ENCODE results near the gene SPAG6. TPM values are rescaled to one million over a fixed set of nuclear protein-coding genes. Genes with fewer than 3 reads are reported as not detected.

SPAG6 gene
- total RNA-seq, 1 experiment from 2014 or later: not detected

DNA sequence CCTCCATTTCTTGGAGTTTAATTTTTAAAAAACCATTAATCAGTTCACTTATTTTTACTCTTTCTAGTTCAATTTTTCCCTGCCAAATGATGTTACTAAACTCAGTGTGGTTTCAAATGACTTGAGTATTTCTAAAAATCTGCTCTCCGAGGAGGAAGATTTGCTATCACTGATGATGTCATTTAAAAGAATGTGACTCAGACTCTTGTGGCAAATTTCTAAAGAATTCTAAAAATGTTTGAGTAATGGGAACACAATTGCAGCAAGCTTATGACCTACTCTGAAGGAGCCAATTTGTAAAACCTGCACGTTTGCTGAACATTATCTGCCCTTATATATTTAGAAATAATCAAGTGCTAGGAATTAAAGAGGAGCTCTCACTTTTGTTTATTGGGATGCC is 88.6 kb downstream of the SPAG6 start:
- peak; percentile 94 for DNase-seq (ENCODE audit: low spot score)

DNA sequence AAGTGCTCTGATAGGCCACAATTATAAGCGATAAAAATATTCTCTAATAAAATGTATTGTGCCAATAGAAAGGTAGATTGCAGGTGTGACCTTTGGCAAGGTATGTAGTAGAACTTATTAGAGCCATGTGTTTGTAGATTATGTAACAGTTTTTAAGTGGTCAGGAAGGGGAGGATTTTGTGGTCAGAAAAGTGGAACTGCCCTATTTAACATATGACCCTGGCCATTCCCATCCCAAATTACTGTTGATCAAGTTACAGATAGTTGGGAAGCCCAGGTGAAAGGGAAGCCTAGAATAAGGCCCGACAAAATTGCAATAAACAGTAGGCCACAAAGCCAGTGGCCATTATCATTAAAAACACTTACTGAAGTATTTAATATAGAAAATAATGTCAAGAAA is 89.2 kb downstream of the SPAG6 start:
- DNase-seq (ENCODE audit: low spot score): peak; percentile 62

DNA sequence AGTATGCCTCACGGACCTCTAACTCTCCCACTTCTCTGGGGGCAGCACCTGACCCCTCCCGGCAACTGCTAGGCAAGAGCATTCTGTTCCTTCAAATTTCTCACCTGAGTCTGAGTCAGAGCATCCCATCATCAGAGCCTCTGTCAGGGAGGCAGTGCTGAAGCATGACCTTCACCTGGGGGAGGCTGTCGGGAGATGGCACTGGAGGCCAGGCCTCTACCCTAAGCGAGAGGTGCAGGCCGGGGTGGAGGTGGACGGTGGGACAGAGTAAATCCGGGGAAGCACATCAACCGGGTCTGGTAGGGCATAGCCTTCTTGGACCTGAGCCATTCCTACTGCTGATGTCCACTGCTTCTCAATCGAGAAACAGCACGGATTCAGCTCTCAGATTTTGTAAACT is 90.4 kb downstream of the SPAG6 start:
- no peak for DNase-seq (ENCODE audit: low spot score)

DNA sequence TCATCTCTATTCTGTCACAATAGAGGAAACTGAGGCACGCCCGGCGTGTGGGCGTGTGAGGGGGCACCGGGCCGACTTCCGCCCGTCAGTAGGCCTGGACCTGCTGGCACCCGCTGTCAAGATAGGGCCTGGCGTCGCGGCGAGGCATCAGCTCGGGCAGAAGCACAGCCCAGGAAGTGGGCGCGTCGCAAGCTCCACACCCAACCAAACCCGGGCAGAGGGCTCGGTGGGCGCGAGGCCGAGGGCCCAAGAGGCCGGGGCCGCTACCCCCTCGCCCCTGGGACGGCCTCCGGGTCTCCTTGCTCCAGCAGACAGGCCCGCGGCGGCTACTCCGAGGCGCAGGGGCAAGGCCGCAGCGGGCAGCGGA is 91.2 kb downstream of the SPAG6 start:
- DNase-seq (ENCODE audit: low spot score): no peak

DNA sequence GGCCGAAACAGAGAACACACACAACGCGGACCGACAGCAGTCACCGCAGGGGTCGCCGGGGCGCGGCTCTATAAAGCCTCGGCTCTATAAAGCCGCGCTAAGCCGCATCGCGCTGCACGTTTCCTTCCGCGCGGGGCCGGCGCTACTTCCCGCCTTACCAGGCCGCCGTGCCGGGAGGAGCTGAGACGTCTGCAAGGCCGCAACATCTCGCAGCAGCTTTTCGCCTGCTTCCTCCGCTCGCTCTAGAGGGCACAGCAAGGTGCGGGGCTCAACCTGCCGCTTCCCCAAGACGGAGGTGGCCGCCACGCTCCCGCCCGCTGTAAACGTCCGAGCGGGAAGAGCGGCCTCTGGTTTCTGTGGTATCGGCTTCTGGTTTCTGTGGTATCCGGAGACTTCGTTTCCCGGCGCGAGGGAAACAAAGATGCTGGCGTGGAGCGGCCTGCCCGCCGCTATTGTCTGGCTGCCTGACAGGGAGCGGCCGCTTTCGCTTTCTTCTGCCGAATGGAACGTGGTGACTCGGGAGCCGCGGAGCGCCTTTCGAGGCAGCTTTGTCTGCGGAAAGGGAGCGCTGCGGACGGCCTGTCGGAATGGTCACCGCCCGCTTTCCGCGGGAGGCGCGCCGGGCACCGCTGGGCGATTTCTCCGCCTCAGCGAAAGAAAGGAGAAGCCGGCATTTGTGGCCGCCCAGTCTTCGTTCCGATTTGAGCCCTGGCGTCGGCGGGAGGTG is 91.8 kb downstream of the SPAG6 start:
- peak; percentile 78 for DNase-seq (ENCODE audit: low spot score)

DNA sequence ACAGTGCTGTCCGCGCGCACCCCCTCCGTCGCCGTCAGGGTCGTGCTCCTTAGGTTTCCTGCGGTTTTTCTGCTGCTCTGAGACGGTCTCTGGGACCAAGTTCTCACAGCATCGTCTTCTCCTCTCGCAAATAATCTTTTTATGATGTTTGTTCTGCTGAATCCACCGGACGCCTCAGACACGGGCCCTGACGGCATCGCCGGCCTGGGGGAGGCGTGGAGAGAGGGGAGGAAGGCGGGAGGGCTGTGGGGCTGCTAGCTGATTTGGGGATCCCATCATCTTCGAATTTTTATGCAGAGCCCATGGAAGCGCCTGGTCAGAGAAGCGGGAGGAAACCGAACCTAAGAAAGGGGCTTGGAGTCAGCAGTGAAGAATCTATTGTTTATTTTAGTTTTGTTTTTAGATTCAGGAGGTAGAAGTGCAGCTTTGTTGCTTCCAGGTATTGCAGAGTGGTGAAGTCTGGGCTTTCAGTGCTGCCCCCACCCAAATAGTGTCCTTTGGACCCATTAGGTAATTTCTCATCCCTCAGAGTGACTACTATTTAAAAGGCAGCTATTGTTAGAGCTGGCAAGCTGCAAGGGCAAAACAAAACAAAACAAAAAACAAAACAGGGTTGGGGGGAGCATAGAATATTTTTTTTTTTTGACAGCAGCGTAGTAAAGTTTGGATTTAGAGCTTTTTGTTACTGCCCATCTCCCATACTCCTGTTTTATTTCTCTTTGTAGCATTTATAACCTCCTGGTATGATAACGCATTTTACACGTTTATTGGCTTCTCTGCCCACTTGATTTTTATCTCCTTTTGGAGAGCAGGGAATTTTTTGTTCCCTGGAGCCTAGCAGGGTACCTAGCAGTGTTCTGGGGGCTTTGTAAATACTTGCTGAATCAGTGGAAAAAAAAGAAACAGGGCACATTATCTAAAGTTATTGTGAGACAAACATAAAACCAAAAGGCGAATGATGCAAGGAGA is 92.6 kb downstream of the SPAG6 start:
- DNase-seq (ENCODE audit: low spot score): no peak

DNA sequence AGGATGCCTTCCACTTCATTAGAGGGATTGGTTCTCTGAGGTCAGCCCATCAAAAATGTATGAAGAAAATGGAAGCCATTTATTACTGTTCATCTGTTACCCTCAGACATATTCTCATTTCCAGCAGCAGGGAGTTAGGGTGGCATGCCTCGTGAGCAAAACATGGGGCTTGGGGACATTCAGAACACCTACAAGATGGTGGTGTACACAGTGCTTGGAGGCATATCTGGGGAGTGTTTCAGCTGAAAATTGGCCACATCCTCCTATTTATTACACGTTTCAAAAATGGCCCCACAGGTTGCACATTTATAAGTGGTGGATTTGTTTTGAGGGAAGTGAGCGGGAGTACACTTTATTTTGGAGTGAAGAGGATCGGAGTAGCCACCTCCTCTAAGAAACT is 93.4 kb downstream of the SPAG6 start:
- DNase-seq (ENCODE audit: low spot score): no peak

DNA sequence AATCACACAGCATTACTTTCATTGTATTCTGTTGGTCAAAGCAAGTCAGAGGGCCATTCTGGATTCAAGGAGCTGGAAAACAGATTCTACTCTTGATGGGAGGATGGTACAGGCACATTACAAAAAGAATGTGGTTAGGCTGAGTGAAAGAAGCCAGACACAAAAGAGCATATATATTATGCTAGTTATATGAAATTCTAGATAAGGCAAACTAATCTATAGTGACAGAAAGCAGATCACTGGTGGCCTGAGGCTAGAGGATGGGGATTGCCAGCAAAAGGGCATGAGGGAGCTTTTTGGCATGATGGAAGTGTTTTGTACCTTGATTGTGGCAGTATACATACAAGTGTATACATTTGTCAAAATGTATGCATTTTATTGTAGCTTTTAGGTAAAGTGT is 96.8 kb downstream of the SPAG6 start:
- DNase-seq (ENCODE audit: low spot score): no peak

DNA sequence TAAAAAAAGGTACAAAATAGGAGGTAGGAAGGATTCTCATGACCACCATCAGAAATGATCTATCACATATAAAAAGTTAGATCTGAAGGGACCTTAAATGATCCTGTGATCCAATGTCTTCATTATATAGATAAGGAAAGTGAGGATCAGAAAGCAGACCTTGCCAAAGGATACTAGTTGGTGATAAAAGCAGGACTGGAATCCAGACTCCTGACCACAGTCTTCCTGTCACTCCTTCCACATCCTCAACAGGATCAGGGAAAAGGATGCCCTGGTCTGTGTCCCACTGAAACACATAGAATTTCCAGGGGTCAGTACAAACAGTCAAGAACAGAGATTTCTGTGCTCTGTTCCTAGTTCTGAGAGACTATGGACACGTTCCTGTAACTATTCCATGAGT is 97.2 kb downstream of the SPAG6 start:
- DNase-seq (ENCODE audit: low spot score): no peak

DNA sequence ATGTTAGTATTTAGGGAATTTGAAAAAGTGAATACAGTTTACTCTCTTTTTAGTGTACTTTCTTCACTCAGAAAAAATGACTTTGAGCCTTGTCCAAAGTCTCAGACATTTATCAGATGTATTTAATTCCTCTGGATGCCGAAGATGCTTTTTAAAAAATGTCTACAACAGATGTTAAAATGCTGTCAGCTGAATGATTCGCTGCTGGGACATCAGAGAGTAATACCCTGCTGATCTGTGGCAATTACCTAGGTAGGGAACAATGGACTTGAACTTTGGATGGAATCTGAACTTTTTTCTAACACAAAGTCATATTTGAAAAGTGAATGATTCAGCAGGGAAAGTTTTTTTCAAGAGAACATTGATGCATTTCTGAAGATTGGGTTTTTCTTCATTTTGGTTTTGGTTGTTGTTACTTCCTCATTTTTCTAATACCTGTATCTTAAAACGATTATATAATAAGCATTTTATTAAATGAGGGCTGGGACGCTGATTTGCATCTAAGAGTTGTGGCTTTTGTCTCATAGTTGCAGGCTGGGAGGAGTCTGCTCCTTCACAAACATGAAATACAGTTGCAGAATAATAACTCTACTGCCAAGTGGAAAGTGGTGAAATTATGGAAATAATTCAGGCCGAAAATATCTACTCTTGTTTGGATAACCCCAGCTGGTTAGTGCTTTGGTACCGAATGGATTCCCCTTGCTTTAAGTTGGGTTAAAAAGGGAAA is 98.0 kb downstream of the SPAG6 start:
- DNase-seq (ENCODE audit: low spot score): no peak

DNA sequence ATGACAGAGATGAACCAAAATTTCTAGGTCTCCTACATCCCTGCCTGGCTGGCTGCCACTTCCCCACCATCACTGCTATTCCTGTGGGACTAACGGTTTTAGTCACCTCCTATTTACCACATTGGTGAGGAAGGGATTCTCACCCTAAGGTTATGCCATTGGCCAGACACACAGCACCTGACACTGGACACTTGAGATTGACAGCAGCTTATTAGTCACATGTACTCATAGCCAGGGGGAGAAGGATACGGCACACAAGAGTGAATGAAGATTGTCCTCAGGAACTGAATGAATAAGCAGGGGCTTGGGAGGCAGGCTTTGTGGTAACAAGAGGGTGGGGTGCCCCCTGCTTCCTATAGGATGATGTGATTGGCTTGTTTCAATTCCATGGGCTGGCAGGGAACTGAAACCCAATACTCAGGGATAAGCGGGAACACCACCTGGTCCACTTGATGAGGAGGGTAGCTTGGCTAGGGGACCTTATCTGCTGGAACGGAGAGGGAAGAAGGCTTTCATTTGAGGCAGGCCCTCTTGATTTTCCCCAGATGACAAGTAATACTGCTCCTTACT is 99.0 kb downstream of the SPAG6 start:
- DNase-seq (ENCODE audit: low spot score): no peak

DNA sequence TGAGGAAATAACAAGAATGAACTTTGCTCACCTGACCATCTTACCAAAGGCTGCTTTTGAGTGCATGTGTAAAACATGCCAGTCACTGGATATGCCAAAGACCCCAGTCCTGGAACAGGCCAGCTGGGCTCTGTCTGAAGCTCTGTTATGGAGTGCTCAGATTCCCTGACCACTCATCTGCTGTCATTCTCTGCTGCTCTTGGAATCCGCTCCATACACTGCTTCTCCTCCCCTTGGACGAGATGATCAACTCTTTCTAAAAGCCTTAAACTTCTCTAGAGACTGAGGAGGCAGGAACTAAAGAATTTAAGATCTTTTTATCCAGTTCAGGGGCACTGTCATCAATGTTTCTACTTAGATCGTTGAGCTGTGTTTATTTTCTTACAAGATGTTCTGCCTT is 100.2 kb downstream of the SPAG6 start:
- DNase-seq (ENCODE audit: low spot score): no peak

DNA sequence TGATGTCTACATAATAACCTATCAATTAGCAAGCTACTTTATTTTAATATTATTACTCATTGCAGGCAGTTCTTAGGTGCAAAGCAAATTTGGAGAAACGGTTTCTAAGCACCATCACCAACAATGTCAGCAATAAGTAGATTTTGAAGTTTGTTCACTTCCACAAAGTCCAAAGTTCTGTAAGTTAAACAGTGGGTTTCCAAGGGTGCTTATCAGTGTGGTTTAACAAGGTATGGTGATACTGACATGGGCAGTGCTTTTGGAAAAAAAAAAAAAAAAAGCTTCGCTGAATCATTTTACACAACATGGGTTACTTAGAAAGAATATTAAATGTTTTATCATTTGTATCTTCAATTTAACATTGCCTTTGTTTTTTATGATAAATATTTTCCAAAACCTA is 101.8 kb downstream of the SPAG6 start:
- DNase-seq (ENCODE audit: low spot score): no peak

DNA sequence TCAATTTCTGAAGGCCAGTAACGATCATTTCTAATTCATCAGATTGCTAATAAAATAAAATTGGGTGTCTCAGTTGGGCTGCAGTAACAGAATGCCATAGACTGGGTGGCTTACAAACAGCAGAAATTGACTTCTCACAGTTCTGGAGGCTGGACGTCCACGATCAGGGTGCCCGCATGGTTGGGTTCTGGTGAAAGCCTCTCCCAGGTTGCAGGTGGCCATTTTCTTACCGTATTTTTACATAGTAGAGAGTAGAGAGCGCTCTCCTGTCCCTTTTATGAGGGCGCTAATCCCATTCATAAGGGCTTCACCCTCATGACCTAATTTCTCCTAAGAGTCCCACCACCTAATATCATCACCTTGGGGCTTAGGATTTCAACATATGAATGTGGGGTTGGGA is 106.0 kb downstream of the SPAG6 start:
- DNase-seq (ENCODE audit: low spot score): no peak

DNA sequence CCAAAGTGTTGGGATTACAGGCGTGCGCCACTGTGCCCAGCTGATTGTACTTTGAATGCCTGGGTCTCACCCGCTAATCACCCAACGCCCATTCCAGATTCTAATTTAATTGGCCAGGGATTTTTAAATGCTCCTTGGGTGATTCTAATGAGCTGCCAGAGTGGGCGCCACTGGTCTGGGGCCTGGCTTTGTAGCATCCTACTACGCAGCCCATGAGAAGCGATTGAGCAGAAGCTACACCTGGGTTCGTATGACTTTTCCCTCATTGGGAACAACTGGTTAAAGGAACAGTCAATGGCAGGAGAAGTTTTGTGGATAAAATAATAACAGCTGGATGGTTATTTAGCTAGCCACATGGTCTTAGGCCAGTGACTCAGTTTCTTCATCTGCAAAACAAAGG is 108.0 kb downstream of the SPAG6 start:
- no peak for DNase-seq (ENCODE audit: low spot score)

DNA sequence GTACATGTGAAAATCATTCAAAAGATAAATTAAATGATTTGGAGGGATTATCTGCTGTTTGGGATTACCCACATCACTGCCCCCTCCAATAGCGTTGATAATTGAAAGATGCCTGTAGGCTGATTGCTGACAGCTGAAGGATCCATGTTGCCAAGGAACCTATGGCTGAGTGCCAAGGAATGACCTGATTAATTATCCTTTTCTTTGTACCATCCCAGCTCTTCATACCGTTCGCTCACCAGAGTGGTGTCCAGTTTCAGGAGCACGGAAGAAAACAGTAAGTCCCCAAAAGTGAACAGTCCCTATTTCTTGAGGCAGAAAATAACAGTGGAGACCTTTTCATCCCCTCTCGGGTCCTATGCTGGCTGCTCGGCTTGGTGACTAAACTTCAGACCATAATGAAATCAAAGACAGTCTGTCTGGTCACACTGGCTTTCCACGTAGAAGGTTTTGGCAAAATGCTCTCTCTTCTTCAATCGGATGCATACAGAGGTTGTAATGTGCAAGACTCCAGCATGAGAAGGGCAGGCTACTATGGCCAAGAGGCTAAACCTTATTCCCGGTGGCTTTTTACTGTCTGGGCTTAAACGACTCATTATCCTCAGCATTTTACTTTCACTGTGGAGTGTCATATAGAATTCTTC is 108.8 kb downstream of the SPAG6 start:
- DNase-seq (ENCODE audit: low spot score): no peak

DNA sequence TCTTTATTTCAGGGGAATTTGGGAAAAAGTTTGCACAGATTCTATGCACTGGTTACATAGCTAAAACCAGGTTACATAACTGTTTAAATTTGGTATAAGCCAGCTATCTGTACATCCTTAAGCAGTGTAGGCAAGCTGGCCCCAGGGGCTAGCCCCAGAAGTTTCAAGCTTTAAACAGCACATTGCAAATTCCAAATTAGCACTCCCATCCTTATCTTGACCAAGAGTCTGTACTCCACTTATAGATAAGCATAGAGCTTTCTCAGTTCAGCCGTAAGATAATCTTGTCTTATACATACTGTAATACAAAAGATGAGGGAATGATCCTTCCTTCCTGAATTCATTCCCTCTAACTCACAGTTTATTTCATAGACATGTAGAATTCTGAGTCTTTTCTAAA is 109.3 kb downstream of the SPAG6 start:
- no peak for DNase-seq (ENCODE audit: low spot score)

DNA sequence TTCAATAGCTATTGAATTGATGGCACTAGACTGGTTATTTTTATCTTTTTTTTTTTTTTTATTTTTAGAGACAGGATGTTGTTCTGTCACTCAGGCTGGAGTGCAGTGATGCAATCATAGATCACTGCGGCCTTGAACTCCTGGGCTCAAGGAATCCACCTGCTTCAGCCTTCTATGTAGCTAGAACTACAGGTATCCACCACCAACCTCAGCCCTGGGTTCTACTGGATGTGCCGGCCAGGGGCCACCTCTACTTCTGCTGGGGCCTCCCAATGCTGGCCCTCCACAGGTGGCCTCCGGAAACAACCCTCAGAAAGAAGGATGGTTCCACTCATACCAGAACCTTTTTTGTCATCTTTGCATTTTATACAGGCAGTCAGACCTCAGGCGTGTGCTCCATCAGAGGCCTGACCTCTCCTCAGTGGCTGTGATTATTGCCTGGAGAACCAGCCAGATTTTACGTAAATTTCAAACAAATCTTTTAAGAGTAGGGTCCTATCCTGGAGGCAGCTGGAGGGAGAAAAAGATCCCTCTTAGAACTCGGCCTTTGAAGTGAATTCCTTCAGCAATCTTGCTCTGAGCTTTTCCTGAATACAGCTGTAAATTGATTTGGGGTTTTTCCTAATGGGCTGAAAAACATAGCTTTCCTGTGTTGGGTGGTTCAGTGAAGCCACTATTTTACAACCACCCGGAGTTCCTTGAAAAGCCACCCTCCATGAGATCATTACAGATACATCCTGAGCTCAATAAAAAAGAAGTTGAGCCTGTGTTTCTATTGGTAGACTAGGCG is 110.0 kb downstream of the SPAG6 start:
- no peak for DNase-seq (ENCODE audit: low spot score)

DNA sequence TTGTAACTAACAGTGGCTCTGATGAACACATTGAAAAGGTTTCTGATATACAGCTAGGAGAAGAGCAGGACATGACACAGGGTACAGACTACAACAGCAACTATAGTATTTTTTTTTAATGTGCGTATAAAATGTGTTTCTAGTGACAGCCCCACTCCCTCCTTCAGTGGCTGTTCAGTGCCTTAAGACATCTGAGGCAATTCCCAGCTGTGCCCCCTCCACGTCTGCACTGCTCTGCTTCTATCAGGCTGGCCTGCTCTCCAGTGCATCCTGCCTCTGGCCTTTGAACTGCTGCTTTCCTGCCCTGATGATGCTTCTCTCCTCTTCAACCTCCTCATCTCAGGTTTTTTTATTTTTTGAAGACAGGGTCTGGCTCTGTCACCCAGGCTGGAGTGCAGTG is 111.2 kb downstream of the SPAG6 start:
- DNase-seq (ENCODE audit: low spot score): no peak

DNA sequence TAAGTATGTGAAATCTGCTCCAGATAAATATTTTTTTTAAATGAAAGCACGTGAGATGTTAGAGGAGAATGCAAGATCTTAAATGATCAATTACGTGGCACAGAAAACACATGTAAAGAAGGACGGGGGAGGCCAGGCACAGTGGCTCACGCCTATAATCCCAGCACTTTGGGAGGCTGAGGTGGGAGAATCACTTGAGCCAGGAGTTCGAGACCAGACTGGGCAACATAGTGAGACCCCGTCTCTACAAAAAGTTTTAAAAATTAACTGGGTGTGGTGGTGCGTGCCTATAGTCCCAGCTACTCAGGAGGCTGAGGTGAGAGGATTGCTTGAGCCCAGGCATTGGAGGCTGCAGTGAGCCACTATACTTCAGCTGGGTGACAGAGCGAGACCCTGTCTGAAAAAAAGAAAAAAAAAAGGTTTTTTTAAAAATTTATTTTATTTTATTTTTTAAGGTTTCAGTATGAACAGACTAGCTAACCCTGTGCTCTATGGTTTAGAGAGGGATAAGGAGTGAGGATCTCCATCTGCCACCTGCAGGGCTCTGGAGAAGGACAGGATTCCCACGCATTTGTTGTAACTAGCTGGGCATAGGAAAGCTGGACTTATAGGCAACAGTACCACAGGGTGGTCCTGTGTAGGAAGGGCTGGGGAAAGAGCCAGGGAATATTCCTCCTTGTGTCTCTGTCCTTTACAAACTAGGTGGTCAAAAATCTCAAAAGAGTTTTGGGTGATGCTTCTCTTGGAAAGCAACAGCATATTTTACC is 113.2 kb downstream of the SPAG6 start:
- DNase-seq (ENCODE audit: low spot score): no peak
